HG03521 (cell line): ENCODE results near the gene ITPR1.

ENCODE experiments used
- ATAC-seq: cut with Tn5 transposase; IDR thresholded peaks from one replicate; pipeline ENCODE4 v1.9.1; 2021; ENCODE audit warnings: mild to moderate bottlenecking, moderate library complexity; ENCODE audit not compliant: unreplicated experiment

ITPR1 gene

DNA sequence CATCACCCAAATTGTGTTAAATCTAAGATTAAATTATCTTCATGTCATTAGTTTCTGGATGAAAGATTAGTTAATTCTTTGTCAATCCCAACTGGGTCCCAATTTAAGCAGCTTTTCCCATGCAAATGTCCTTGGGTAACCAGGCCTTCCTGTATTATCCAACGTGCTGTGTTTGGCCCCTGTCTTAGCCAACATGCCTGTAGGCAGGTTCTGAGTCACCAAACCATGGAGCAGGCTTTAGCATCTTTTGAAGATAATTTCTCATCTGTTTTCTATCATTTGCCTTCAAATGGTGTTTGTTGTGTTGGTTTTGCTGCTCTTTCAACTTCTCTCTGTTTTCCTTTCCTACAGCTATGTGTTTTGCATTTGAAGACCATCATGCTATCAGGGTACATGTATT, 216.2 kb downstream of the ITPR1 start:
- ATAC-seq = no peak

DNA sequence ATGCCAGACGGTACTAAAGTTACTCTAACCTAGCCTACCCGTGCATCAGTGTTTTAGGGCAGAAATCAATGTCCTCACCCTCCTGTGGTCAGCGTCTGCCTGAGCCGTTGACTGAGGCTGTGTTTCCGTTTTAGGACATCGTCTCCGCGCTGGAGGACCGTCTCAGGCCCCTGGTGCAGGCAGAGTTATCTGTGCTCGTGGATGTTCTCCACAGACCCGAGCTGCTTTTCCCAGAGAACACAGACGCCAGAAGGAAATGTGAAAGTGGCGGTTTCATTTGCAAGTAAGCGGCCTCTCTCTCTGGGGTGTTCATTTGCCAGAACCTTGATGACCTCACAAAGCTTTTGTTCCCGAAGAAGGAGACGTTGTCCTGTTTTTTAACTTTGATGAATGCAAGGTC, 217.0 kb downstream of the ITPR1 start:
- ATAC-seq = no peak

DNA sequence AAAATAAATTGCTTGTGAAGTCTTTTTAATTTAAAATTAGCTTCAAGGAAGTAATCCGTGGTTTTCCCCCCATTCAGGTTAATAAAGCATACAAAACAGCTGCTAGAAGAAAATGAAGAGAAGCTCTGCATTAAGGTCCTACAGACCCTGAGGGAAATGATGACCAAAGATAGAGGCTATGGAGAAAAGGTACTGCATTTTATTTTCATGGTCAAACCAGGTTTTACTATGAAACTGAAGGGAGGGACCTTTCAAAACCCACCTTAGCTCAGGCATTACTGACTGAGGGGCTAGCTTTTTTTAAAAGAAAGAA, 218.5 kb downstream of the ITPR1 start:
- no peak for ATAC-seq

DNA sequence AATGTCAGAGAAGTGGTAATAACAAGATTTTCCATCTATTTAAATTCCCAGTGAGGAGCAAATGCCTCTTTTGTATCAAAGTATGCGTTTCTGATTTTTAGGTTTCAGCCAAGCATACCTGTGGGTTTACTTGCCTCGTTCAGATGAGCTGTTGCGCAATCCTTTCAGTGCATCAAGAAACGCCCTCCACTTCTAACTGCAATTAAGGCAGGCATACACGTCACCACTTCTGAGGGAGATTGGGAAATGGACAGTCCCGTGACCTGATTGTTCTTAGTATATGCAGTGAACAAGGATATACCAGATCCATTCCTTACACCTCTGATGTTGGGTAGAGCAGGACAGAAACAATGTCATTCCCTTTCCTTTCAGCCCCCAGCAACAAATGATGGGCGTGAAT, 219.0 kb downstream of the ITPR1 start:
- ATAC-seq = no peak

DNA sequence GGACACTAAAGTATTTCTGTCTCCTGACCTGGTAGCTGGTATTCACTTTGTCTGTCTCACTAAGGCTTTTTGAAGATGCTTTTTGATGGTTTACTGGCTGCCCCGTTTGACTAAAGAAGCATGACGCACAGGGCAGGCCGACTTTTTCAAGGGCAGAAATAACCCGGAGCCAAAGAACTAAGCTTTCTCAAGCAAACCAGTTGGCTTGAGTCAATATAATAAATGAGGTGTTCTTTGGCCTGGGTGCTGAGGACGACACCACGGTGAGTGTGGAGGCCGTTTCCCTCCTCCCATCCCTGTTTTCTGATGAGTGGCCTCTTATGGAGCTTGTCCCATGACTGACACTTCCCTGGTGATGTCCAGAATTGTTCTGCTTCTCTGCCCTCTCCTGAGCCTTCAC, 220.9 kb downstream of the ITPR1 start:
- no peak for ATAC-seq

DNA sequence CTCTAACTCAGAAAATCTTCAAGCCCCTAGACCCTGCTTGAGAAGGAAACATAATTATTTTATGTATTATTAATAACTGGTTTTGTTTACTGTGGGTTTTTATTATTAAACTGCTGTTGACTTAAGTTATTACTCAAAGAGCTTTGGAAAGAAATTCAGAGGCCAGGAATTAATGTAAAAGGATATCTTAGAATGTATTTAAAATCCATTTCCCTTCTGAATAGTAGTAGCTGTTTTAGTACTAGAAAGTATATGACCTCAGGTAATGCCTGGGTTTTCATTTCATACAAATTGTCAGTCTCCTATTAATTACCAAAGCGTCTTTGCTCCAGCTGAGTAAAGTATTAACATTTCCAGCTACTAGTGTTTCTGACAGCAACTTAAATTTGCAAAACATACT, 223.1 kb downstream of the ITPR1 start:
- ATAC-seq = no peak

DNA sequence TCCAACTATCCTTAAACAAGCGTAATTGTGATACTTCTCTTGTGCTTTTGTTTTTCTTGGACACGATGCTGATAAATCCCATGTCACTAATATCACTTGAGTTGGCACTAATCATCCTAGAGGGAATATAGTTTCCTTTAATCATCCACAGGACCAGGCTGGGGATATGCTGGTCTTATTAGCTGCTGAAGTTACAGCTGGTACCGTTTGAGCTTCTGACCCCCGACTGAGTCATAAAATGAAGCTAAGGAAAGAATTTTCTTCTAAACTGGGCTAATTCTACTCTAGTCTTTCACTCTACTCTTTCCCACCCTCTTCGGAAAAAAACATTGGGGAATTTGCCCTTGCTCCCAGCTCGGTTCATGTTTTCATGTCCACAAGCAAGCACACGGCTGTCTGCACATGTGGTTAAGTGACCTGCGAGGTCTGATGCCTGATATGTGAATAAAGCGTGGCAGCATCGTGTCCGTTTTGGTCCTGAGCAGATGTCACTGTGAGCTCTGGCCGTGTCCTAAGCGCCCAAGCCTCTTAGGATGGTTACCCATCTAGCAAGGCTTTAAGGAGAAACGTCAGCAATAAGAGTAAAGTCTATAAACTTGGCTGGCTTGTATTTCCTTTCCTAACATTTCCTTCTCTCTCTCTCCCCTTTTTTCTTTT, 223.7 kb downstream of the ITPR1 start:
- ATAC-seq = no peak

DNA sequence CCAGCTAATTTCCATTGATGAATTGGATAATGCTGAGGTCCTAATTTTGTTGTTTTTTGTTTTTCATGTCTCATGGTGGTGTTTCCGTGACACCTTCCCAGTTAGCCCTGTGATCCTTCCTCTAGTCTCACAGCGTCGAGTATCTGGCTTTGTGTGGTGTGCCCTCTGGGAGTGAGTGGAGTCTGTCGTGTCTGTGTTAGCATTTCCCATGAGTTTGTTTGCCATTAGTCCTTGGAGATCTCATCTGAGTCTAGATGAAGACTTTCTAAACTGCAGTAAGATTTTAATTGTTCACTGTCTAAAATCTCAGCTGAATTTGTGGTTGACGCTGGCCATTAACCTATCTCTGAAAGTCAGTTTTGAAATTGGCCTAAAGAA, 224.2 kb downstream of the ITPR1 start:
- no peak for ATAC-seq

DNA sequence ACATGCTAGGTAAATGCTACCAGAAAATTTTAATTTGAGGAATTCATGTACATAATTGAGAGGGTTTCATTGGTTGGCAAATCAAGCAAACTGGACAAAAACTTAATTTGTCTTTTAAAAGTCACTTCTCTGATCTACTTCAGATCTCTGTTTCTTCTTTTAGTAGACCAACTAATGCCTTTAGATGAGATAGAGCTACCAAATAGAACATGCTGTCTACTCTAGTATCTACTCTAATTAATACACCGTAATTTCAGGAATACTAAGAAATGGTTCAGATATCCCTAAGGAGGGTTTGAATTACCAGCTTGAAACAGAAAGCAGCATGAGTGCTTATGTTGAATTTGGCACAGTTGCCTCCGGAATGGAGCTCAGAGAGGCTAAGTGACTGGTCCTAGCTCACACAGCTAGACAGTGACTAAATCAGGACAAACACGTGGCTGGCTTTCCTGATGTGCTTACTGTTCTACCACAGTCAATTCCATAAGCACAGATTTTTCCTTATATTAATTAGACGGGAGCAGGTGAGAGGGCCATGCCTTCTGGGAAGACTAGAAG, 225.1 kb downstream of the ITPR1 start:
- no peak for ATAC-seq

DNA sequence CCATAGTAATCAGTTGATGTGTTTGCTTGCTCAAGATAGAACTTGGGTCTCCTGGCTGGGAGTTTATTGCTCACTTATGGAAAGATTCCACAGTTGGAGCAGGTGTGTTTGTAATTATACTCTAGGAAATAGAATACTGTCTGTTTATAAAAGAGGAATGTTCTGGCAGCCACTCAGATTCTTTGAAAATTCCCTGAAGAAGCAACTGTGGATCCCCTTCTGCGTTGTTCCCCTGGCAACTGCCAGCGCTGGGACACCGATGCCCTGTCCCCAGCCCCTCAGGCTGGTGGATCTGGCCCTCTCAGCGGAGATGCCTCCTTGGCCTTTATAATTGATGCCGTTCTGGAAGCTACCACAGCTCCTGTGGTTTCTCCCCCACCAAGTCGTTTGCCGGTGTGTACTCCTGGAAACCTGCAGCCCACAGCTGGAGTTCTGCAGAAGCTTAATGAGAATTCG, 225.9 kb downstream of the ITPR1 start:
- ATAC-seq = no peak

DNA sequence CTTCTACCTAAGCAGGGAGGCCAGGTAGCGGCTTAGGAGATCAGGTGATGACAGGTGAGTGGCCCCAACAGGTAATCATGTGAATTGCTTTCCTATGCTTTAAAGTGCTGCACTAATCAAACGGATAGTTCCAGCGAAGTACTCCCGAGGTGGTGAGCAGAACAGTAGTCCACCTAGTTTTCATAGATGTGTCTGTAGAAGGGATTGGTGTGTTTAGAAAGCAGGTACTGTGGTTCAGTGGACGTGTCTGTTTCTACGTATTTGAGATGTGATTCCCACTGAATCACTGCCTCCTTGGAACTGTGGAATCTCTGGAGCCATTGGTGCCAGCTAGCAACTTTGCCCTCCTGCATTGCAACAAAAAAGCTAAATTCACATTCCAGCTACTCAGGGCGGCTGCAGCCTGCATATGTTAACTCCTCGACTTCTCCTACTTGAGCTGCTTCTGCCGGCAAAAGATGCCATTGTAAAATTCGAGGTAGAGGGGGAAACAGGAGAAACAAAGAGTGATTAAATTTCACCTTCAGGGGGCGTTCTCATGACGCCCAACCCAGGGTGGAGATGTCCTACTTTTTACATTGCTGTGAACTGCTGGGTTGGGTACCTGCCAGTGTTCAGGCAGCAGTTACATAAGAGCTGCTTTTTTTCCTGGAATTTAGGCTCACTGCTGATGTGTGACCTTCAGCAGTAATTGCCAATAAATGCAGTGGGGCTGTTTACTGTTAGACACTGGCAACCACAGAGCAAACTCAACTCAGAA, 227.3 kb downstream of the ITPR1 start:
- ATAC-seq = no peak

DNA sequence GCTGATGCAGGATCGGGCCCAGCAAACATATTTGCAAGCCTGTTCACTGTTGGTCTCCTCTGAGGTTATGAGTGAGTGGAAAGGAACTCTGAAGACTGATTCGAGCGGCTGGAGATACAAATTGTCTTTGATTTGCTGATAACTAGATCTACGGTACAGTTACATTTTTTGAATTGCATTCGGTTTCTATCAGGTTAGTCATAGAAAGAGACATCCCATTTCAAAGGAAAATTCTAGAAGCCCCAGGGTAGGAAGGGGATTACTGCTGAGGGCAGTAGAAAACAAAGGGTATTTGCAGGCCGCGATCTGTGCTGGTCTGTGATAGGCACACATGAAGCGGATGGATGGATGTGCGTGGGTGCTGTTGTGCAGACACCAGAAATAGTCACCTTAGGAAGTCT, 228.4 kb downstream of the ITPR1 start:
- no peak for ATAC-seq

DNA sequence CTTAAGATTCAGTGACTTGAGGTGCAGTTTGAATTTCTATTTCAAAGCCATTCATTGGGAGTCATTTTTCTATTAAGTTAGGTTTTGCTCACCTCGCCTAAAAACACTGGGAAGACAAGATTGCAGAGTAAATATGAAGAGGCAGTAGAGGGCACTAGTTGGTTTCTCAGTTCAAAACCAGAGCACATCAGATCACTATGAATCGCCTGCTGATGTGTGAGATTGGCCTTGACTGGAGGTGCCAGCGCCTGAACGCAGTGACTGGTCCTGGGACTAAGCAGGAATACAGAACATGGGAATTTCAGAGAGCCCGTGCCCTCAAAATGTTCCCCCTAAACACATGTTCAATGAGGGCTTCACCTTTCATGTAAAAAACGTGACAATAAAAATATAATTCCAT, 229.0 kb downstream of the ITPR1 start:
- no peak for ATAC-seq

DNA sequence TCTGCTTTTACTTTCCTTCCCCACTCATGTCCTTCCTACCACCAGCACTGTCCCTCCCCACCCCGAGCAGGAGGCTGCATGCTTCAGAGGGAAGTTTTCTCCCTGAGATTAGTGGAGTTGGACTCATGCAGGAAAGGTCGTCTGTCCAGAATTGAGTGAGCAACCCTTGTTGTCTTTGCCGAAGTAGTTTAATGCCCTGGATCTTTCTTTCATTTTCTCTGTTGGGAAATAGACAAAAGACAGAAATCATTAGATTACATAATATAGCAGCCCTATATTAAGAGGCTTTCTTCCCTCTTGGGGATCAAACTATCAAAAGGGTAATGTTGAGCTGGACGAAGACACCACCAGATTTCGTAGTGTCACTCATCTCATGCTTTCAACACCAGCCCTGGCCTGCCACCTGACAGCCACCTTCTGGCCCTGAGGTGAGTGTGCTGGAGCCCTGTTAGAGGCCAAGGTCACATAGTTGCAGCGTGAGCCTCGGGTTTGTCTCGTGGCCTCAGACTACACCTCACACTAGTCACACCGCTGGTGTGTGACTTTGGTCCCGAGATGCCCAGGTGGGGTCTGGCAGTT, 231.0 kb downstream of the ITPR1 start:
- no peak for ATAC-seq

DNA sequence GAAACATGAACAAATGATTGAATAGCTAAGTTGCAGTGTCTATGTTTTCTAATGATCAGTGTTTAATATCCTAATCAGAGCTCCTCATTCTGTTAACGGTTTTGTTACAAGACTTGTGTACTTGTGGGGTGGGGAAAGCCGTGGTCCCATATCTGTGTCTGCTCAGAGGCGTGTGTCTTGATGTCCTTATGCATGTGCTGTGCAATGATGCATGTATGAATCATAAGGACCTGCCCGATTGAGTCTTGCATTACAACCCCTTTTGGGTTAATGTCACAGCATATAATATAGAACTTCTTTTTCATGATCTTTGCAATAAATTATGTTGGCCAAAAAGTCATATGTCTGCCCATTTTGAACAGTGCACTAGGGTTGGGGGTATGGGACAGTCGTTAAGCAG, 233.4 kb downstream of the ITPR1 start:
- ATAC-seq = no peak

DNA sequence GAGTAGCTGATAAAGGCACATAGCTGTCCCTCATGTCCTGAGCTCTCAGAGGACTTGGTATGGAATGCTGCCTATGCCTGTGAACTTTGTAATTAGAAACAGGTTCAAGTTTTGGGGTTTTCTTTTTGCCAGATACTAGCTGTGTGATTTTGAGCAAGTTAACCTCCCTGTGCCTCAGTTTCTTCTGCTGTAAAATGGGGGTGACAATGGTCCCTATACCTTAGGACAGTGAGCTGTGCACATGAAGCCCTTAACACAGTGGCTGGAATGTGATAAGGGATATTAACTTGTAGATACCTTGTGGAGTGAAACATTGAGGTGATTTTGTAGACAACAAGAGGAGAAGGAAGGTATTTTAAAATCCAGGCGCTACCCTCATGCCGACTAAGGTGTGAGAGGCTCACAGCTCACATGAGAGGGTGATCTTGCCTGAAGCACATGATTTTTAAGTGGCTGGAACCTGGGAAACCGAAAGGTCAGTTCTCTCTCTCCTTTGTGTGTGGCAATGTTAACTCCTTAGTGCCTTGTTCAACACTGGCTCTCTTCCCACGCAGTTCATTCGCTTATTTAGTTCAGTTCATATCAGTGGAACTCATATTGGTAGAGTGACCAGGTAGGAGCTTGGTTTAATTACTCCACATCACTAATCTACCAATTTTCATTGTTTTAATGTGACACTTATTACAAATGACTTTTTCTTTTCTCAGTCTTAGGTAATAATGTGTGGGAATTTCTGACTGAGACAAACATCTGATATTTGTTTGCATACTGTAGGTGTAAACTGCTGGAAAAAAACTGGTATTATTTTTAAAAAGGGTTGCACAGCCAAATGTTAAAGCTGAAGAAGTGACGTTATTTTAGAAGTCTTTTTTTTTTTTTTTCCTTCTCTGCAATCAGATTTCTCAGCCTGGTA, 236.2 kb downstream of the ITPR1 start:
- no peak for ATAC-seq

DNA sequence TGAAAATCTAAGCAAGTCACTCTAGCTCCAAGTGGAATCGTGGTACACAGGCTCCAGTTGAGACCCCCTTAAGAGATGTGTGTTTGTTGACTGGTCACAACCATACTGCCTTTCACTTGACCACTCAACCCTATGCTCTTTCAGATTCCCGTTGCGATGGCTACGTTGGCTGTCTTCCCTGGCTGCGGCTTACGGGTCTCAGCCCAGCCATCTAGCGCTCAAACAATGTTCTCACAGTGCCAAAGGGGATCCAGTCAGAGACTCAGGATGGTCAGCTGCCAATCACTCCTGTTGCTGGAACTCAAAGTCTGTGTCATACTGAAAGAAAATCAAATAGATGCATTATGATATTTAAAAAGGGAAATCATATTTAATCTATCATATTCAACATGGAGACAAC, 237.6 kb downstream of the ITPR1 start:
- no peak for ATAC-seq

DNA sequence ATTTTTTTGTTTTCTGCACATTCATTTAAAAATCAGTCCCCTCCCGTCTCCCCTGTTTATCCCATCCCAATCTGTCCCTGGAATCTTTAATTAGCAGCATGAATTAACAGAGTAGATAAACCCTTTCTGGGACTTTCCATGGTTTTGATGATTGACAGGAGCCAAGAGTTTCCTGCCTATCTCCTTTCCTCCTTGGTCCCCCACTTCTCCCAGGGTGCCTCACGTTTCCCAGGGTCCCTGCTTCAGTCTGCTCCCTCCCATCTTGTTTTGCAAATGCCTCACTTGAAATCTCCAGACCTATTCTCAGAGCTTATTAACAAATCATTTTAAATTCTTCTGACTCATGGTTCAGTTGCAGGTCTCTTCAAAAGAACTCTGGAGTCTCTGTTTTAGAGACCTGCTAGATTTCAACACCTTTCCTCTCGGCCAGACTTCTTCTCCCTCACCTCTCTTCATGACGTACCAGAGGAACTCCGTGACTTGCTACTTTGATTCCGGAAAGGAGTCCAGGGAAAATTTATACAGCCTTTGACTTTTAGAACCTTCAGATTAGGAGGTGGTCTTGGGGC, 238.5 kb downstream of the ITPR1 start:
- ATAC-seq = no peak

DNA sequence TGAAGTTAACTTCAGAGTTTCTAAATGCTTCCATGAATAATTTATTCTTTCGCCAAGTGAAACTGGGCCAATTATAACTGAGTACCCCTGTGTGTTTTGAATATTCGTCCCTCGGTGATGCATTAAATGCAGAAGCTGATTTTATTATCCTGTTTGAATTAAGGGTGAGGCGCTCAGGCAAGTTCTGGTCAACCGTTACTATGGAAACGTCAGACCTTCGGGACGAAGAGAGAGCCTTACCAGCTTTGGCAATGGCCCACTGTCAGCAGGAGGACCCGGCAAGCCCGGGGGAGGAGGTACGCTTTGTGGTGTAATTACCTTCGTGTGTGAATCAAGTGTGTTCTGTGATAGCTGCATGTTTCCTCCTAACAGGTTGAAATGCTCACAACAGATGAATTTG, 239.8 kb downstream of the ITPR1 start:
- no peak for ATAC-seq

DNA sequence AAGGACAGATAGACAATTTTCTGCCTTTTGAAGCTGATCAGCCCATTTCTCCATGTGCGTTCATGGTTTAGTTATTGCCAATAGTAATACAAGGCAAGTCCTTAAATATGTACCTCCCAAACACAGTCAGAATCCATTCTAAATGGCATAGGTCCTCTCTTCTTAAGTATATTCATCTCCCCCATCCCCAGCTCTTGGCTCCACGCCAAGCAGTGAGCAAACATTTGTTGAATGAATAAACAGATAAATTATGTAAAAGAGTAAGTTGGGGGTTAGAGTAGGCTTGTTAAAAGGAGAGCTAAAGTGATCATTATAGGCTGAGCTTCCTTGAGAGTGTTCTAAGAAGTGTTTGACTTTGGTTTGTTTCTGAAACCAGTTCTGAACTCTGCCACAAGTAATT, 241.3 kb downstream of the ITPR1 start:
- no peak for ATAC-seq

DNA sequence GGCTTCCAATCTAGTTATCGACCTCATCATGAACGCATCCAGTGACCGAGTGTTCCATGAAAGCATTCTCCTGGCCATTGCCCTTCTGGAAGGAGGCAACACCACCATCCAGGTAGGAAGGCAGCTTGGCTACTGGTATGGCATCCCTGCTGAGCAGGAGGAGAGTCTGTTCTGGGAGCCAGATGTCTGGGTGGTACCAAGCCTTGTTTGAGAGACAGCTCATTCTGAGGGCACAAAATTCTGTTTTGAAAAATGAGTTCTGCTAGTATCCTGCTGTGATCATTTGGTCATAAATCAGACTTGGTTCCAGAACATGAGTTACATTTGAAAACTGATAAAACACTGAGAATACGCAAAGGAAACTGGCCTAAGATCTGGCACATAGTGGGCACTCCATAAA, 242.1 kb downstream of the ITPR1 start:
- ATAC-seq = no peak
